HUES6 (cell line): ENCODE measurements around the gene CCNB3.

ENCODE experiments used
- H3K27ac ChIP-seq: 2 replicates; pipeline ENCODE4 v1.7.0; 2013; ENCODE audit warnings: low read depth, mild to moderate bottlenecking, low read length, inconsistent platforms
- H3K27me3 ChIP-seq: 2 replicates; pipeline ENCODE4 v1.6.1; 2013; ENCODE audit warnings: low read length; ENCODE audit not compliant: control insufficient read depth, insufficient read depth
- H3K36me3 ChIP-seq: 2 replicates; pipeline ENCODE4 v1.6.1; 2013; ENCODE audit warnings: low read length; ENCODE audit not compliant: control insufficient read depth, insufficient read depth
- H3K4me1 ChIP-seq: 2 replicates; pipeline ENCODE4 v1.6.1; 2013; ENCODE audit warnings: low read length; ENCODE audit not compliant: control insufficient read depth, insufficient read depth
- H3K4me3 ChIP-seq: 2 replicates; pipeline ENCODE4 v1.5.1; 2013; ENCODE audit warnings: low read depth, low read length
- H3K9ac ChIP-seq: one replicate; pipeline ENCODE4 v1.6.1; 2013; ENCODE audit warnings: mild to moderate bottlenecking, low read length
- H3K9me3 ChIP-seq: 2 replicates; pipeline ENCODE4 v1.6.1; 2013; ENCODE audit warnings: low read depth, low read length; ENCODE audit not compliant: control insufficient read depth, insufficient read depth

CCNB3 gene, protein sequence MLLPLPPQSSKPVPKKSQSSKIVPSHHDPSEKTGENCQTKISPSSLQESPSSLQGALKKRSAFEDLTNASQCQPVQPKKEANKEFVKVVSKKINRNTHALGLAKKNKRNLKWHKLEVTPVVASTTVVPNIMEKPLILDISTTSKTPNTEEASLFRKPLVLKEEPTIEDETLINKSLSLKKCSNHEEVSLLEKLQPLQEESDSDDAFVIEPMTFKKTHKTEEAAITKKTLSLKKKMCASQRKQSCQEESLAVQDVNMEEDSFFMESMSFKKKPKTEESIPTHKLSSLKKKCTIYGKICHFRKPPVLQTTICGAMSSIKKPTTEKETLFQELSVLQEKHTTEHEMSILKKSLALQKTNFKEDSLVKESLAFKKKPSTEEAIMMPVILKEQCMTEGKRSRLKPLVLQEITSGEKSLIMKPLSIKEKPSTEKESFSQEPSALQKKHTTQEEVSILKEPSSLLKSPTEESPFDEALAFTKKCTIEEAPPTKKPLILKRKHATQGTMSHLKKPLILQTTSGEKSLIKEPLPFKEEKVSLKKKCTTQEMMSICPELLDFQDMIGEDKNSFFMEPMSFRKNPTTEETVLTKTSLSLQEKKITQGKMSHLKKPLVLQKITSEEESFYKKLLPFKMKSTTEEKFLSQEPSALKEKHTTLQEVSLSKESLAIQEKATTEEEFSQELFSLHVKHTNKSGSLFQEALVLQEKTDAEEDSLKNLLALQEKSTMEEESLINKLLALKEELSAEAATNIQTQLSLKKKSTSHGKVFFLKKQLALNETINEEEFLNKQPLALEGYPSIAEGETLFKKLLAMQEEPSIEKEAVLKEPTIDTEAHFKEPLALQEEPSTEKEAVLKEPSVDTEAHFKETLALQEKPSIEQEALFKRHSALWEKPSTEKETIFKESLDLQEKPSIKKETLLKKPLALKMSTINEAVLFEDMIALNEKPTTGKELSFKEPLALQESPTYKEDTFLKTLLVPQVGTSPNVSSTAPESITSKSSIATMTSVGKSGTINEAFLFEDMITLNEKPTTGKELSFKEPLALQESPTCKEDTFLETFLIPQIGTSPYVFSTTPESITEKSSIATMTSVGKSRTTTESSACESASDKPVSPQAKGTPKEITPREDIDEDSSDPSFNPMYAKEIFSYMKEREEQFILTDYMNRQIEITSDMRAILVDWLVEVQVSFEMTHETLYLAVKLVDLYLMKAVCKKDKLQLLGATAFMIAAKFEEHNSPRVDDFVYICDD (N-terminal part only)

GRCh38 chrX:50204364-50204899 is at the start of gene CCNB3:
Gene CCNB3 (plus strand): TSS chrX:50204765. CDS start chrX:50285164, 80,399 bp downstream.
- Histone ChIP-seq H3K27me3 (no peaks in the 10 kb centered on the region), H3K9me3 (no peaks in the 10 kb centered on the region; the same call in 1 of the 2 replicates), H3K36me3 (no peaks in the 10 kb centered on the region), H3K9ac (peak within 1 kb of the TSS; percentile 38), H3K4me3 (peak within 1 kb of the TSS; percentile 38; the same call in 1 of the 2 replicates), H3K4me1 (peaks cover 14% of the 10 kb centered on the region; the same call in 1 of the 2 replicates), H3K27ac (peak within 1 kb of the TSS; percentile 16; the same call in 1 of the 2 replicates)

- Histone ChIP-seq H3K4me1 (no peaks in the 10 kb centered on the region), H3K27ac (no peak overlapping the region), H3K9me3 (peaks cover 25% of the 10 kb centered on the region), H3K9ac (no peak overlapping the region), H3K4me3 (no peak overlapping the region), H3K27me3 (no peaks in the 10 kb centered on the region), H3K36me3 (no peaks in the 10 kb centered on the region)
Measured at GRCh38 chrX:50157545-50158135, 46.9 kb upstream of the CCNB3 start.

DNA sequence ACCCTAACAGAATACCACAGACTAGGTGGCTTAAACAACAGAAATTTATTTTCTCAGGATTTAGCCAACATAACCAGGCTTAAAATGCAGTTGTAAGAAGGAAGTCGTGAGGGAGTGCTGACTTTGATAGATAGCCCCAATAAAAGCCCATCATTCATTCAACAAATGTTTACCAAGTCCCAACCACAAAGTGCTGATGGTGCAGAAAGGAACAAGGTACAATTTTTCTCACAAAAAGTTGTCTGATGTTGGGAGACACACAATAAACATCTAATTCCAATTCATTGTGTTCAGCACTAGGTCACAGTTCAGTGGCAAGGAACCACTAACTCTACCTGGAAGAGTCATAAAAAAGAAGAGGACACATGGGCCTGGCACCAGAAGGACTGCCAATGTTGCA is 46.0 kb upstream of the CCNB3 start:
- no peak overlapping the region for H3K4me3 ChIP-seq

DNA sequence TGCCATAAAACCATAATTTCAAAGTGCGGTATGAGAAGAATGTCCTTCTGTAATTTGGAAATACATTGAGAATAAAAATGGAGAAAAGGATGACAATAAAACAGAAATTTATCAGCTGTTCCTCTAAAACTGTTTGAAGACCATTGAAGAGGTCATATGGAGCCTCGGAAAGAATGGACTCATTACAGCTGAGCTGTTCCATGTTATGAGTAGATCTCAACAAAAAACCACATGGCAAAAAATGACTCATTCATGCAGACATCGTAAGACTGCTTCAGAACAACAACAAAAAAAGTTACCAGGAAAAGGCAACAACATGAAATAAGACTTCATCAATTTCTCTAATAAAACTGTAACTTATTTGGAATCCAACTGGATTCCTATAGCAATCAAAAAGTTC is 43.4 kb upstream of the CCNB3 start:
- Histone ChIP-seq H3K36me3 (no peaks in the 10 kb centered on the region), H3K9me3 (peaks cover 8% of the 10 kb centered on the region; the same call in 1 of the 2 replicates), H3K4me3 (no peak overlapping the region), H3K4me1 (no peaks in the 10 kb centered on the region), H3K9ac (no peak overlapping the region), H3K27me3 (no peaks in the 10 kb centered on the region), H3K27ac (no peak overlapping the region)

More for the DNA sequence above, 46.0 kb upstream of the CCNB3 start:
- H3K27me3 ChIP-seq: no peaks in the 10 kb centered on the region
- no peaks in the 10 kb centered on the region for H3K36me3 ChIP-seq
- H3K9me3 ChIP-seq: peaks cover 21% of the 10 kb centered on the region
- H3K4me1 ChIP-seq: no peaks in the 10 kb centered on the region
- no peak overlapping the region for H3K27ac ChIP-seq
- no peak overlapping the region for H3K9ac ChIP-seq

- Histone ChIP-seq H3K4me3 (no peak overlapping the region), H3K27me3 (no peaks in the 10 kb centered on the region), H3K9me3 (peaks cover 5% of the 10 kb centered on the region; the same call in 1 of the 2 replicates), H3K27ac (no peak overlapping the region), H3K9ac (no peak overlapping the region), H3K36me3 (no peaks in the 10 kb centered on the region), H3K4me1 (no peaks in the 10 kb centered on the region)
Measured at GRCh38 chrX:50165727-50166126, 38.8 kb upstream of the CCNB3 start.

GRCh38 chrX:50167366-50167765 is 37.2 kb upstream of the CCNB3 start:
- H3K9me3 ChIP-seq: no peaks in the 10 kb centered on the region; the same call in 1 of the 2 replicates
- H3K27ac ChIP-seq: no peak overlapping the region
- H3K27me3 ChIP-seq: no peaks in the 10 kb centered on the region
- H3K9ac ChIP-seq: no peak overlapping the region
- H3K4me1 ChIP-seq: no peaks in the 10 kb centered on the region
- no peak overlapping the region for H3K4me3 ChIP-seq
- H3K36me3 ChIP-seq: no peaks in the 10 kb centered on the region

DNA sequence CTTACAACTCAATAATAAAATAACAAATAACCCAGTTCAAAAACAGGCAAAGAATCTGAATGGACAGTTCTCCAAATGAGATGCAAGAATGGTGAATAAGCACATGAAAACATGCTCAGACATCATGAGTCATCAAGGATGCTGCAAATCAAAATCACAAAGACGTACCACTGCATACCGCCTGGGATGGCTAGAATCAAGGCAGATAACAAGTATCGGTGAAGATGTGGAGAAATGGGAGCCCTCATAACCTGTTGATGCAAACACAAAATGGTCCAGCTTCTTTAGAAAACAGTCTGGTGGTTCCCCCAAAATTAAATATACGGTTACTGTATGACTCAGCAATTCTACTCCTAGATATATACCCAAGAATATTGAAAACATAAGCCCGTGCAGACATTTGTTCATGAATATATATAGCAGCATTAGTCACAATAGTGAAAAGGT is 36.3 kb upstream of the CCNB3 start:
- H3K9ac ChIP-seq: no peak overlapping the region
- H3K9me3 ChIP-seq: no peaks in the 10 kb centered on the region; the same call in 1 of the 2 replicates
- H3K27me3 ChIP-seq: no peaks in the 10 kb centered on the region
- no peaks in the 10 kb centered on the region for H3K36me3 ChIP-seq
- H3K27ac ChIP-seq: no peak overlapping the region
- H3K4me1 ChIP-seq: no peaks in the 10 kb centered on the region
- H3K4me3 ChIP-seq: no peak overlapping the region

DNA sequence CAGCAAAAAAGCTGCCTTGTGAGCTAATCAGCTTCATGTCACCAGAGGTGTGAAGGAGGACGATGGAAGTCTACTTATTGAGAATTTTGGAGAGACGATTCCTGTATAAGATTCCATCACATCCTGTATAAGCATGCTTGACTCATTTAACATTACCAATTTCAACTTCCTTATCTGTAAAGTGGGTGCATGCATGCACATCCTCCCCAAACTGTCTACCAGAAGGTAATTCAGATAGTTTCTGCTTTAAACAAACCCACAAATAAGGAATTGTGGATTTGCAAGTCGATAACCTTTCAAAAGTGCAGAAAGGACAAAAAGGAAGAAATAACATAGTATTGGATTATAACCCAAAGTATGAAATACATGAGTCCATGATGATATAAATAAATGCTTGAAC is 34.8 kb upstream of the CCNB3 start:
- H3K27me3 ChIP-seq: no peaks in the 10 kb centered on the region
- H3K9ac ChIP-seq: no peak overlapping the region
- H3K9me3 ChIP-seq: peaks cover 4% of the 10 kb centered on the region; the same call in 1 of the 2 replicates
- H3K27ac ChIP-seq: no peak overlapping the region
- no peaks in the 10 kb centered on the region for H3K36me3 ChIP-seq
- no peak overlapping the region for H3K4me3 ChIP-seq
- H3K4me1 ChIP-seq: no peaks in the 10 kb centered on the region

DNA sequence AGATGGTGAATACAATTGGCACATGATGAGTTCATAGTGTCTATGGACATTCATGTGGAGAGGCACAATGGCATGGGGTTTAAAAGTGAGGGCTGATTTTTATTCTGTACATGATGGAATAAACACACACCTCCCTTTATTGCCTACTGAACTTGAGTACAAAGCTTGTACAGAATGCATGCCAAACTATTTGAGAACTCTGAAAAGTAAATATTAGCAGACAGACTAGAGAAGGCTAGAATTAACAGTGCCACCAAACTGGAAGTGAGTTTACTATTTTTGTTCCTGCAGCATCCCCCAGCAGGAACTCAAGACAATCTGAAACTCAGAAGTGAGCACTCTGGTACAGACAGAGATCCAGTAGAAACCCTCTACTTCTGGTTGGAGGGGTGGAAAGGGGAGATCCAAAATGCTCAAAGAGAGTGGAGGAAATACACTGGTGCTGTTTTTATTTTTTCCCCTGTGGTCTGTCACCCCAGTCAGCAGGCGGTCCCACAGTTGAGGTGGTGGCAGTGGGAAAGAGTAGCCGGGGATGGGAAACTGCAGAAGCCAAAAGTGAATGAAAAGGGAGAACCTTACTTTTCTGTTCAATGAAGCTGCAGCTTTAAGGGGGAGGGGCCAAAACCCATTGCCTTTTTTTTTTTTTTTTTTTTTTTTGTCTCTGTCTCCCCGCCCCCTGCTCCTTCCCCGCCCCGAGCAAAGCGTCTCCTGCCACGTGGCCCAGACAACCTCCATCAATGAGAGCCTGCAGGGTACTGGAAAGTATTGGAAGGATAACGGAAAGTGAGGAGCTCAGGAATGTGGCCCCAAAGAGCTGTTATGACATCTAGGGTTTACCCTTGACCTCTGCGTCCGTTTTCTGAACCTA is 24.3 kb upstream of the CCNB3 start:
- Histone ChIP-seq H3K4me1 (peaks cover 10% of the 10 kb centered on the region), H3K27me3 (no peaks in the 10 kb centered on the region), H3K4me3 (no peak overlapping the region), H3K27ac (no peak overlapping the region), H3K9me3 (peaks cover 9% of the 10 kb centered on the region; the same call in 1 of the 2 replicates), H3K9ac (no peak overlapping the region), H3K36me3 (no peaks in the 10 kb centered on the region)
